ENCODE measurements around the gene CEP72. TPM values are rescaled to one million over a fixed set of nuclear protein-coding genes. Genes with fewer than 3 reads are reported as not detected.
A peak's percentile ranks its signal among the peaks of the same experiment; 100 is the strongest.

CEP72 gene
- total RNA-seq, 5 donors from 2014 or later (not counting 1 experiment from before 2014, with no cell fraction given) = 13.9 to 25.8 (median 23.6) TPM

- Histone ChIP-seq H3K36me3 (ENCODE audit: control insufficient read depth in 2 of 2, extremely low read depth in 1 of 2, insufficient read depth in 1 of 2, low read length in 1 of 2) (peaks cover 3% of the 10 kb centered on the region in 2 donors), H3K4me3 (ENCODE audit: control insufficient read depth in 1 of 2, extremely low read depth in 1 of 2, low read length in 1 of 2) (peak overlapping the region; percentile 21 to 36), H3K27me3 (replicated peaks in 1 of 2; ENCODE audit: control insufficient read depth in 2 of 2, extremely low read depth in 1 of 2, insufficient read depth in 2 of 2, low read length in 1 of 2) (peaks cover 0 to 49% of the 10 kb centered on the region in 2 experiments), H3K27ac (ENCODE audit: low read length) (peak overlapping the region; percentile 74), H3K4me1 (ENCODE audit: control insufficient read depth in 1 of 2, extremely low read depth in 1 of 2, insufficient read depth in 2 of 2, low read length in 2 of 2) (peaks cover 4 to 35% of the 10 kb centered on the region in 2 experiments), H3K9me3 (no peaks in the 10 kb centered on the region)
- Mint-ChIP-seq H3K27me3 (no peaks in the 10 kb centered on the region), H3K4me3 (peak overlapping the region; percentile 39 to 74 (median 67)), H3K4me1 (peaks cover 11 to 19% (median 18%) of the 10 kb centered on the region in 3 donors), H3K36me3 (peaks cover under 1% of the 10 kb centered on the region), H3K27ac (peak overlapping the region; percentile 61 to 73), H3K9me3 (no peaks in the 10 kb centered on the region)
- ChIA-PET POLR2A (interaction anchor here (0.5 to 0.9 kb wide), 2 partner anchors 57 to 219 kb away, joined by 3 read pairs; no protein-coding TSS in a partner anchor), CTCF (no interaction called here)
- DNase-seq = peak in 34 of 35 experiments; percentile 49 to 92 (median 82)
- ATAC-seq (replicated peaks in 1 of 4) = peak in 2 of 4 experiments; percentile 37 to 72
- WGBS (ENCODE audit: insufficient coverage) = 19% methylated on average over 21 of the region's 27 CpGs
These were observed 60.4 kb downstream of the CEP72 start for GRCh38 chr5:672329-673160.

GRCh38 chr5:673161-673830, 61.2 kb downstream of the CEP72 start:
- no peak for ATAC-seq (replicated peaks in 1 of 4)
- Histone ChIP-seq H3K9me3 (no peaks in the 10 kb centered on the region), H3K36me3 (ENCODE audit: control insufficient read depth in 2 of 2, extremely low read depth in 1 of 2, insufficient read depth in 1 of 2, low read length in 1 of 2) (peaks cover 3% of the 10 kb centered on the region in 2 donors), H3K4me1 (ENCODE audit: control insufficient read depth in 1 of 2, extremely low read depth in 1 of 2, insufficient read depth in 2 of 2, low read length in 2 of 2) (peaks cover 4 to 35% of the 10 kb centered on the region in 2 experiments), H3K27me3 (replicated peaks in 1 of 2; ENCODE audit: control insufficient read depth in 2 of 2, extremely low read depth in 1 of 2, insufficient read depth in 2 of 2, low read length in 1 of 2) (peaks cover 0 to 49% of the 10 kb centered on the region in 2 experiments), H3K4me3 (ENCODE audit: control insufficient read depth in 1 of 2, extremely low read depth in 1 of 2, low read length in 1 of 2) (peak overlapping the region; percentile 21 to 36), H3K27ac (ENCODE audit: low read length) (peak overlapping the region; percentile 74)
- no peak for DNase-seq
- H3K4me1 Mint-ChIP-seq = peaks cover 11 to 19% (median 18%) of the 10 kb centered on the region in 3 donors
- ChIA-PET POLR2A (interaction anchor here in 1 of 2 donors (0.5 kb wide), 1 partner anchor 58 kb away, joined by 3 read pairs; no protein-coding TSS in a partner anchor), CTCF (no interaction called here)
- H3K4me3 Mint-ChIP-seq = peak overlapping the region; percentile 39 to 74 (median 67)
- H3K36me3 Mint-ChIP-seq = no peaks in the 10 kb centered on the region
- peak overlapping the region; percentile 61 to 73 for H3K27ac Mint-ChIP-seq
- no peaks in the 10 kb centered on the region for H3K9me3 Mint-ChIP-seq
- H3K27me3 Mint-ChIP-seq = no peaks in the 10 kb centered on the region
- whole genome bisulfite sequencing (ENCODE audit: insufficient coverage) = 56% methylated on average over 17 of the region's 19 CpGs

- WGBS (ENCODE audit: insufficient coverage) = 82% methylated on average over 22 of the region's 27 CpGs
- H3K4me3 Mint-ChIP-seq = peak overlapping the region in 1 of 3 donors; percentile 27
- H3K27me3 Mint-ChIP-seq = no peaks in the 10 kb centered on the region
- ATAC-seq (replicated peaks in 1 of 4) (no peak), DNase-seq (peak in 2 of 35 experiments; percentile 7 to 12)
- H3K4me3 ChIP-seq (ENCODE audit: control insufficient read depth in 1 of 2, extremely low read depth in 1 of 2, low read length in 1 of 2) = no peak overlapping the region
- no peaks in the 10 kb centered on the region for H3K9me3 Mint-ChIP-seq
- no peaks in the 10 kb centered on the region for H3K9me3 ChIP-seq
- H3K27ac ChIP-seq (ENCODE audit: low read length) = no peak overlapping the region
- H3K36me3 ChIP-seq (ENCODE audit: control insufficient read depth in 2 of 2, extremely low read depth in 1 of 2, insufficient read depth in 1 of 2, low read length in 1 of 2) = no peaks in the 10 kb centered on the region
- H3K27me3 ChIP-seq (replicated peaks in 1 of 2; ENCODE audit: control insufficient read depth in 2 of 2, extremely low read depth in 1 of 2, insufficient read depth in 2 of 2, low read length in 1 of 2) = peaks cover 0 to 49% of the 10 kb centered on the region in 2 experiments
- ChIA-PET POLR2A (no interaction called here), CTCF (no interaction called here)
- H3K4me1 ChIP-seq (ENCODE audit: control insufficient read depth in 1 of 2, extremely low read depth in 1 of 2, insufficient read depth in 2 of 2, low read length in 2 of 2) = peaks cover 4 to 35% of the 10 kb centered on the region in 2 experiments
- peaks cover 11 to 19% (median 18%) of the 10 kb centered on the region in 3 donors for H3K4me1 Mint-ChIP-seq
- no peak overlapping the region for H3K27ac Mint-ChIP-seq
- H3K36me3 Mint-ChIP-seq = no peaks in the 10 kb centered on the region
These were observed 61.9 kb downstream of the CEP72 start for GRCh38 chr5:673831-674629.

- POLR2A ChIA-PET = no interaction called here
These were observed 62.5 kb downstream of the CEP72 start for GRCh38 chr5:674630-675011.

GRCh38 chr5:675111-675870, 63.2 kb downstream of the CEP72 start:
- Mint-ChIP-seq H3K4me3 (no peak overlapping the region), H3K9me3 (no peaks in the 10 kb centered on the region), H3K4me1 (peaks cover 11 to 19% (median 18%) of the 10 kb centered on the region in 3 donors), H3K27ac (no peak overlapping the region), H3K36me3 (no peaks in the 10 kb centered on the region), H3K27me3 (no peaks in the 10 kb centered on the region)
- ATAC-seq (replicated peaks in 1 of 4) (no peak), DNase-seq (peak in 1 of 35 experiments; percentile 4)
- CTCF ChIA-PET = no interaction called here
- H3K27ac ChIP-seq (ENCODE audit: low read length) = no peak overlapping the region
- peaks cover 0 to 49% of the 10 kb centered on the region in 2 experiments for H3K27me3 ChIP-seq (replicated peaks in 1 of 2; ENCODE audit: control insufficient read depth in 2 of 2, extremely low read depth in 1 of 2, insufficient read depth in 2 of 2, low read length in 1 of 2)
- H3K9me3 ChIP-seq = no peaks in the 10 kb centered on the region
- 70% methylated on average over 16 of the region's 20 CpGs for WGBS (ENCODE audit: insufficient coverage)
- peaks cover 4 to 35% of the 10 kb centered on the region in 2 experiments for H3K4me1 ChIP-seq (ENCODE audit: control insufficient read depth in 1 of 2, extremely low read depth in 1 of 2, insufficient read depth in 2 of 2, low read length in 2 of 2)
- no peaks in the 10 kb centered on the region for H3K36me3 ChIP-seq (ENCODE audit: control insufficient read depth in 2 of 2, extremely low read depth in 1 of 2, insufficient read depth in 1 of 2, low read length in 1 of 2)
- H3K4me3 ChIP-seq (ENCODE audit: control insufficient read depth in 1 of 2, extremely low read depth in 1 of 2, low read length in 1 of 2) = no peak overlapping the region
- POLR2A ChIA-PET = no interaction called here

More at GRCh38 chr5:674630-675011, 62.5 kb downstream of the CEP72 start:
- DNase-seq (peak in 3 of 35 experiments; percentile 4 to 22 (median 10)), ATAC-seq (replicated peaks in 1 of 4) (no peak)
- no peak overlapping the region for H3K4me3 ChIP-seq (ENCODE audit: control insufficient read depth in 1 of 2, extremely low read depth in 1 of 2, low read length in 1 of 2)
- no peak overlapping the region for H3K4me3 Mint-ChIP-seq
- no peak overlapping the region for H3K27ac ChIP-seq (ENCODE audit: low read length)
- peaks cover 11 to 19% (median 18%) of the 10 kb centered on the region in 3 donors for H3K4me1 Mint-ChIP-seq
- CTCF ChIA-PET = no interaction called here
- no peak overlapping the region for H3K27ac Mint-ChIP-seq
- H3K27me3 Mint-ChIP-seq = no peaks in the 10 kb centered on the region
- H3K36me3 Mint-ChIP-seq = no peaks in the 10 kb centered on the region
- no peaks in the 10 kb centered on the region for H3K36me3 ChIP-seq (ENCODE audit: control insufficient read depth in 2 of 2, extremely low read depth in 1 of 2, insufficient read depth in 1 of 2, low read length in 1 of 2)
- H3K9me3 ChIP-seq = no peaks in the 10 kb centered on the region
- no peaks in the 10 kb centered on the region for H3K9me3 Mint-ChIP-seq
- 70% methylated on average over 4 of the region's 7 CpGs for WGBS (ENCODE audit: insufficient coverage)
- peaks cover 0 to 49% of the 10 kb centered on the region in 2 experiments for H3K27me3 ChIP-seq (replicated peaks in 1 of 2; ENCODE audit: control insufficient read depth in 2 of 2, extremely low read depth in 1 of 2, insufficient read depth in 2 of 2, low read length in 1 of 2)
- H3K4me1 ChIP-seq (ENCODE audit: control insufficient read depth in 1 of 2, extremely low read depth in 1 of 2, insufficient read depth in 2 of 2, low read length in 2 of 2) = peaks cover 4 to 35% of the 10 kb centered on the region in 2 experiments

All from T-cell (primary cell).